Activated CD4-positive, alpha-beta T cell treated with anti-CD3 and anti-CD28 coated beads, Interleukin-2, Interleukin-4, amounts not matched to agents 100 ng/mL and 50 ng/mL, durations not matched to agents 16 hours and 8 hours (primary cell): ENCODE measurements around the gene DPM2.

Experiments
- DNase-seq: peaks from one replicate; pipeline ENCODE4 v3.0.0-alpha.2; 2020; ENCODE audit warnings: low spot score

The DPM2 gene

DNA sequence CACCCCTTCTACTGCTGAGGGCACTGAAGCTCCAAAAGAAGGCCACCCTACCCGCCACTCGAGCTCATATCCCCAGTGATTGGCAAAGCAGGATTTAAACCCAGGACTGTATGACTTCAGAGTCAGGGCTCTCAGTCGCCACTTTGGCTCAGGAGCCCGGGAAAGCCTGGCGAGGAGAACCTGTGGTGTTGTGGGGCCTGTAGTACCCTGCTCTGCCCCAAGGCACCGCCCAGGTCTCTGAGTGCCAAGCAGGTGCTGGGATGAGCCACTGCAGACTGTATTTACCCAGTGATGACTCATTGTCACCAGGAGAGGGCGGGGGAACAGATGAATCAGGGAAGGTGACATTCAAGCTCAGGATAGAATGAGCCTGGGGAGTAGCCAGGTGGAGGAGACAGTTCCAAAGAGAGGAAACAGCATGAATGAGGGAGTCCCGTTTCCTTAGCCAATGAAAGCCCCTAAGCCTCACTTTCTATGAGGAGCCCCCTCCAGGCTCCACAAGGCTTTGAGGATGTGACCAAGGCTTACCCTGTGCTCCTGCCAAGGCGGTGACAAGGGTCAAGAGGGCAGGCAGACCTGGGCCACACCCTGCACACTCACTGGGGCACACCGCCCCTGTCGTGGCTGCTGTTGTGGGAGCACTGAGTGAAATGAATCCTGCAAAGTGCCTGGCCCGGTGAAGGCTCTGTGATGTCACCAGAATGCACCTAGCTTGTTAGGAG is 17.8 kb upstream of the DPM2 start:
- peak; percentile 85 for DNase-seq

DNA sequence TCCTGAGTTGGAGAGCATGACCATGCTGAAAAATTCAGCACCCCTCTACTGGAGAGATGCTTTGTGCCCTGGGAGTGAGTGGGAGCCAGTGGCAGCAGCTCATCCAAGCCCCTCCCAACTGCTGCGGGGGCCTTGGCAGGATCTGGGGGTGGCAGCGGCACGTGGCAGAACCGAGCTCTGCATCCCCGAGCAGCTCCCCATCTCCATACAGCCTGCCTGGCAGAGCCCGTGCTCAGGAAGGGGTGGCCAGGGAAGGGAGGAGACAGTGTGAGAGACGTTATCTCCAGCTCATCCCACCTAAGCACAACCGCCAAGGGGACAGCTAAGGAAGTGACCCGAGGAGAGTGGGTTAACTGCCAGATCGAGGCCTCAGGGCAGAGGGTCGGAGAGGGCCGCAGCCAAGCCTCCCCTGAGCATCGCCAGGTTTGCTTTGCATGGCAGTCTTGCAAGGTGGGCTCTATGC is 17.2 kb upstream of the DPM2 start:
- DNase-seq, result no peak

GRCh38 chr9:127953768-127954505 is 16.3 kb upstream of the DPM2 start:
- DNase-seq, result no peak

DNA sequence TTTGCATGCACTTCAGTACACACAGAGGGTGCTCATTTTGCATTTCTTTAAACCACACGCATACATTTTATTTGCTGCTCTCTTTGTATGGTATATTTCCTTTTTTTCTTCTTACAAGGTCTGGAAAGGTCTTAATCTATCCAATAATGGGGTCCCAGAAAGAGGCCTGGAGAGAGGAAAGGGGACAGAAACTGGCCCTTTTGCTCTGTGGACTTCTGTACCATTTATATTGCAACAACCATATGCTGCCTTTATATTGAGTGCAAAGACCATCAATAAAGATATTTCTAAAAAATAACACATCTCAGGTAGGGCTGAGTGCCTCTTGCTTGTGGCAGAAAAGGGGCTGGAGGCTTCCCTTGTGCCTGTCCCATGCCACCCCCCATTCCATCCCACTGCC is 15.5 kb upstream of the DPM2 start:
- DNase-seq, result no peak

GRCh38 chr9:127950513-127951289 is 13.0 kb upstream of the DPM2 start:
- no peak for DNase-seq

DNA sequence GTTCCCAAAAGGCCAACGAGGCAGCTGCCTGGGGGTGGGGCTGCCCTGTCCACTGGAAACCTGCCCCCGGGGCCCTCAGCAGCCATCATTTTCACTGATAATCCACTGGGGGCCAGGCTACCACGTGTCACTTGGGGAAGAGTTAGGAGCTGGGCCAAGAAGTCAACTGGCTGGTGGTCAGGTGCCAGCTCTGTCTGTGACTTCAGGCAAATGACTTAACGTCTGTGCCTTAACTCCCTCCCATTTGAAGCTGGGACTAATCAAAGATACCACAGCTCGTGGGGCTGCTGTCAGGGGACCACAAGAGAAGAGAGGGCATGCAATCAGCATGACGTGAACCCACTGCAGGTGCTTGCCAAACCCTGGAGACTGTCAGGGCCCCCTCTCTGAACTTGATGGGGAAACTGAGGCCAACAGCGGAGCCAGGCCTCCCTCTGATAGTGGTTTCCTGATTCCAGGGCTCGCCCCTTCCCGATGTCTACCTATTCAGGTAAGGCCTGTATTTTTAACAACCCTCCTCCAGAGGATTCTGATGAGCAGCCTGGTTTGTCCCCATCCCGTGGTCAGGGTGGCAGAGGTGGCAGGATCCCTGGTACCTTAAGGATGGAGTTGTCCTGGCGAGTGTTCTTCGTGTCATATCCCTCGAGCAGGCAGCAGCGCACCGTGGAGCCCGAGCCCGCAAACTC is 12.3 kb upstream of the DPM2 start:
- DNase-seq, result no peak

GRCh38 chr9:127947841-127948710 is 10.4 kb upstream of the DPM2 start:
- DNase-seq, result no peak

GRCh38 chr9:127946728-127947127 is 9.1 kb upstream of the DPM2 start:
- no peak for DNase-seq

- DNase-seq, result no peak
Measured at GRCh38 chr9:127945942-127946341, 8.3 kb upstream of the DPM2 start.

DNA sequence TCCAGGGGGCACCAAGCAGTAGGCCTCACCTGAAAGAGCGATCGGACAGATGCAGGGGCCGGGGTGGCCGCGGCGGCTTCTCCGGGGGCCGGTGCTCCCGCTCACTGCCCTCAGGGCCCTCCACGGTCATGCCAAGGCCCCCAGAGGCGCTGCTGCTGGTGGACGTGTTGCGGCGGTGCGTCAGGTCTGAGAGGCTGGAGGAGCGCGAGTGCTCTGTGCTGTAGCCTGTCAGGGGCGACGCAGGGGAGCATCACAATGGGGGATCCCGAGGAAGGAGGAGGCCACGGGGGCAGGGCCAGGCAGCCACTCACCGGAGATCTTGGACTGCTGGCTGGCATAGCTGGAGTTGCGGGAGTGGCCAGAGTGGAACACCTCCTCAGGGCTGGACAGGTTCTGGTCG is 7.7 kb upstream of the DPM2 start:
- no peak for DNase-seq

- no peak for DNase-seq
Measured at GRCh38 chr9:127944586-127945218, 7.0 kb upstream of the DPM2 start.

GRCh38 chr9:127943731-127944144 is 6.1 kb upstream of the DPM2 start:
- peak; percentile 81 for DNase-seq

DNA sequence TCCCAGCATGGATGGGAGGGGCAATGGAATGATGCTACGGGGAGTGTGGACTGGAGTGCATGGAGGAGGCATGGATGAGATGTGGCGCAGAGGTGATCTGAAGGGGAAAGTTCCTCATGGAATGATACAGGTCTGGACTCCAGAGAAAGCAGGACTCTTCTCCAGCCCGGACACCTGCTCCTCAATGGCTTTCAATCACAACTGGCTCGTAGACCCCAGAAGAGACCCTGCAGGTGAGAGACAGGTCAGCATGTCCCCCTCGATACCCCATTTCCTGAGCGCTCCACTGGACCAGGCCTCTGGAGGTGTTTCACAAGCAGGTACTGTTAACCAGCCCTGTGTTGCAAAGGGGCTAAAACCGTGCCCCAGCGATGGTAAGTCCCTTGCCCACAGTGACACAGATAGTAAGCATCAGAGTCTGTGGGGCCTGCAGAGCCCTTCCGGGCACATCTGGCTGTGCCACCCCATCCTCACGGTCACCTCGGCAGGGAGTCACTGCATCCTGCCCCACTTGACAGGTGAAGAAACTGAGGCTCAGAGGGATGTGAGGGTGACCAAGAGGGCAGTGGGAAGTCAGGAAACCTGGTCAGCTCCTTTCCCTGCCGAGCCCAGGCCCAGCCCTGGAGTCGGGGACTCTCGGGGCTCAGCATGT is 5.5 kb upstream of the DPM2 start:
- DNase-seq, result no peak

DNA sequence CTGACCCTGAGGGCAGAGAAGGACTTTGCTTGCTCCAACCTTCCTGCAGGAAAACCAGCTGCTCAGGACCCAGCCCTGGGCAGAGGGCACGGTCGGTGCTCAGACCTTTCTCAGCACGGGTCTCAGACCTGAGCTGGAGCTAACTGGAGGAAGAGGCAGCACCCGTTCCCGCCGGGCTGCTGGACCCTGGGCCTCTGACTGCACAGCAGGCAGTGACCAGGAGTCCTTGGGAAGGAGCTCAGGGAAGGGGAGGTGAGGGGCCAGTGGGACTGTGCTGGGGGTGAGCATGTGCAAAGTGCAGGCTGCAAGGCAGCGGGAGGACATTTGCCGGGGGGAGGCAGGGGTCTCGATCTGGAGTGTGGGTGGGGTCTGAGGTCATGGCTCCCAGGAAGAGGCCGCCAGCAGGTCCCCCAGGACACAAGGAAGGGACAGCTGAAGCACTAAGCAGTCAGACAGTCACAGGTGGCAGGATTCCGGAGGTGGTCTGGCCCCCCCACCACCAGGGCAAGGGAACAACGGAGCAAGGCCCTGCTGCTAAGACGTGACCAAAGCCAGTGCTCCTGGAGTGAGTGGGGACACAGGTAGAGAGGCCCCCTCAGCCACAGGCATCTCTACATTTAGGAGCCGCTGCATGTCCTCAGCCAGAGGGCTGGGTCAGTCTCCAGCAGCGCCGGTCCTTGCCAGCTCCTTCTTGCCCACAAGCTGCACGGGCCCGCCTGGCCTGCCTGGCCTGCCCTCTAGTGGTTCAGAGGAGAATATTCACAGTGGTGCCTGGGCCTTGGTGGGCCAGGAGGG is 4.8 kb upstream of the DPM2 start:
- peak; percentile 63 for DNase-seq

DNA sequence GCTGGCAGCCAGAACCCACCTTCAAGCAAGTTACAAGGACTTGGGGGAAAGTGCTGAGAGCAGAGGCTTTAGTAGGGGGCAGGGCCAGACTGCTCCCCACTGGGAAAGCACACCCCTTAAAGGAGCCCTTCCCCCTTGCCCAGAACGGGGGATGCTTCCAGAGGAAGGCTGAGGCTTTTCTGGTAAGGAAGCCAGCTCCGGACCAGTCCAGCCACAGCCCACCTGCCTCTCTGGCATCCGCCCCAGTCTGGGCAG is 4.2 kb upstream of the DPM2 start:
- DNase-seq, result no peak

DNA sequence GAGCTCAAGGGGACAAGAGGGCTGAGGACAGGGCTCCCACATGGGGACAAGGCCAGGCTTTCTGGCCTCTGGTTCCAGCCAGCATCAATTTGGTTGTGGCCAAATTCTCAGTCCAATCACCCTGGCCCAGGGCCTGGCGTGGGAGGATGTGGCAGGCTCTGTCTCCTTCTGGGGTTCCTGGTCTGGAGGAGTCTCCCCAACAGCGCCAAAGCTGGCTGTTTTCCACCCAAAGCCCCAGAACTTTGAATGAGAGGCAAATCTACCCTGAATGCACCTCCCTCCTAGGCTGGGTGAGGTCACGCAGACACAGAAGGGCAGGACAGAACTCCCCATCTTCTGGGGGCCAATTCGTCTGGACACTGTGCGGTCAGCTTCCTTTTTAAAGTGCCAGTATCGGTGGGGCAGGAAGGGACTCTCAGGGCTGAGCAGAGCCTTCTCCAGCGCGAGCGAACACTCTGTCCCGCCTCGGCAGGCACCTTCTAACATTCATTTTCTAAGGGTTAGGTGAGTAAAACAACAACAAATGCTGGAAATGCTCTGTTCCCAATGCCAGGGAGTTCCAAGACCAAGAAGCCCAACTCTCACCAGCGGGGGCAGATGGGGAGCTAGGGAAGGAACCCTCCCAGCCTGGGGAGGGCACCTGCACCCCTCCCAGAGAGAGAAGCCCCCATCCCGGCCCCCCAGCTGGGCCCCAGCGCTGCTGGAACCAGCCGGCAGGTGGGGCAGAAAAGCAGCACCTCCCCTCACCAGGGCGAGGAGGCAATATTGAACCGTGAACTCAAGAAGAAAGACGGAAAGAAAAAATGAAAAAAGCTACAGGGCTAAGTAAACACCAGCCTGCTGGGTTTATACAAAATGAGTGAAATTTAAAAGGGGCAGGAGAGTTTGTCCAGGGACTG is 3.7 kb upstream of the DPM2 start:
- no peak for DNase-seq

DNA sequence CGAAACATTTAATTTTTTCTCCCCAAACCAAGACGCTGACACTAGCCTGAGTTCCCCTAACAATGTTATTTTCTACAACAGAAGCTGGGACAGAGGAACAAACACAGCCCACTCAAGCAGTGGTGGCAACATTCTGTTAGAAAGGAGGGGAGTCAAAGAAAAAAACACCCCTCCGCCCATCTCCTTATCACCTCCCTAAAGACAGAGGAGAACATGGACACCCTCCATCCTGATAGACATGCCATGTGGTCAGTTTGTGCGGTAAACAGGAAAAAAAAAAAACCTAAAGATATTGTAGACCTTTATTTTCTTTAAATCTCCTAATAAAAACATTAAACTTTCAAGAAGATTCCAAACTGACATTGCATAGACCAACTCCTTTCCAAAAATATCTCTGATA is 2.9 kb upstream of the DPM2 start:
- DNase-seq, result no peak

GRCh38 chr9:127938298-127938690 is 640 bp upstream of the DPM2 start:
- no peak for DNase-seq

DNA sequence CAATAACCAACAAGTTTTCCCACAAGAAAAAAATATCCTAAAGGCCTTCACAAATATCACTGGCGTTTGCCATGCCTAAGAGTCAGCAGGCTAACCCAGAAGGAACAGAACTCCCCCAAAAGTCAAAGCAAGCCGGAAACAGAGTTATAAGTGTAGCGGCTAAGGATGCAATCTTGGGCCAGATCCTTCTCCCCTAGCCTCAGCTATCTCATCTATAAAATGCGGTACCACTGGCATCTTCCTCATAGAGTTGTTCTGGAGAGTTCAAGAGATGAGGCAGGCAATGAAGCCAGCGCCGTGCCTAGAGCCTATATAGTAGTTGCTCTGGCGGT is 632 bp downstream of the DPM2 start:
- DNase-seq, result no peak
